ENCODE measurements around the gene FFAR1.

- TF ChIP-seq EZH2 (IDR thresholded peaks at IDR 0.05; ENCODE audit: insufficient read depth, poor library complexity, severe bottlenecking) = no peak
- TF ChIP-seq EZH2phosphoT487 (IDR thresholded peaks at IDR 0.05; ENCODE audit: insufficient read depth, low read depth) = no peak
These were observed 17.6 kb downstream of the FFAR1 start for GRCh38 chr19:35365303-35365702.

Measured in GM23248 (cell line).